Heart right ventricle (tissue), 16 donors: ENCODE data around the gene CCDC124. TPM values are rescaled to one million over a fixed set of nuclear protein-coding genes. Genes with fewer than 3 reads are reported as not detected.

Source experiments
- ATAC-seq, 8 donors: fragments of 200-7000 bp; cut with Tn5 transposase; one replicate each; pipeline ENCODE4 v1.9.1; 2020; ENCODE audit warnings: mild to moderate bottlenecking in 8 of 8, moderate library complexity in 8 of 8, moderate number of reproducible peaks in 1 of 8
- DNase-seq, 2 donors: peaks; one replicate each; pipeline ENCODE4 v3.0.0-alpha.2; 2020
- H3K27ac ChIP-seq, 10 donors: fragments of 200-600 bp; sonication (generic) in 2 of 10; one replicate each; pipeline versions ENCODE4 v1.5.0 to v1.8.0; 2020 to 2022; ENCODE audit warnings: mild to moderate bottlenecking in 3 of 10
- H3K27me3 ChIP-seq, 7 donors: fragments of 200-600 bp; one replicate each; pipeline ENCODE4 v1.8.0; 2021 to 2022; ENCODE audit warnings: mild to moderate bottlenecking in 2 of 7
- H3K36me3 ChIP-seq, 9 donors: fragments of 200-600 bp; sonication (generic) in 1 of 9; one replicate each; pipeline versions ENCODE4 v1.5.0 to v1.8.0; 2020 to 2022; ENCODE audit warnings: mild to moderate bottlenecking in 2 of 9
- H3K4me1 ChIP-seq, 9 donors: fragments of 200-600 bp; sonication (generic) in 1 of 9; one replicate each; pipeline versions ENCODE4 v1.5.0 to v1.8.0; 2020 to 2022; ENCODE audit warnings: mild to moderate bottlenecking in 4 of 9
- H3K4me3 ChIP-seq, 10 donors: fragments of 200-600 bp; sonication (generic) in 2 of 10; one replicate each; pipeline versions ENCODE4 v1.5.0 to v1.8.0; 2020 to 2022; ENCODE audit warnings: mild to moderate bottlenecking in 7 of 10, moderate library complexity in 2 of 10
- H3K9me3 ChIP-seq, 11 donors: fragments of 200-600 bp in 10 of 11; sonication (generic) in 2 of 11; one replicate each; pipeline versions ENCODE4 v1.5.0 to v1.8.0; 2013 to 2022; ENCODE audit warnings: mild to moderate bottlenecking in 2 of 11, control low read depth in 1 of 11, moderate library complexity in 1 of 11
- WGBS, 2 donors: extraction: QIAGEN DNeasy Blood & Tissue Kit; methylation state at CpG; one replicate each; pipeline ENCODE4 v1.1.7; 2013; ENCODE audit warnings: inconsistent platforms in 1 of 2; 5-methylcytosine and 5-hydroxymethylcytosine counted together
- intact Hi-C, 10 donors: fragments of 100-400 bp; cut with DNase I; formaldehyde crosslinking; loops; one replicate each; pipeline versions ENCODE4 v1.11.1 to v1.14.2; 2022
- polyA plus RNA-seq, 2 donors: library from polyadenylated mRNA; stranded (reverse); fragments of 200-250 nt; gene quantifications; one replicate each; pipeline ENCODE4 v1.2.3, GENCODE V29; 2013
- total RNA-seq, 10 donors: library from RNA; stranded (reverse); fragmentation: NEBNext Ultra II Directional in 3 of 10; extraction: Animal tissue kit (Norgen Biotek cat#: 25700) in 3 of 10; gene quantifications; one replicate each; pipeline versions ENCODE4 v1.2.1 to v1.2.4, GENCODE V29; 2021 to 2023
- TF ChIP-seq, protein P1 (sequence below), 9 donors: fragments of 200-600 bp; sonication (generic) in 2 of 9; IDR thresholded peaks; one replicate each; pipeline versions ENCODE4 v1.5.0 to v1.8.0; 2021 to 2022; ENCODE audit warnings: antibody characterized with exemption in 9 of 9, mild to moderate bottlenecking in 5 of 9, moderate library complexity in 1 of 9
- donor health status: Arrhythmogenic right ventricular cardiomyopathy.
- donor health status: ischemic (EF 13 %, LVEDD 7.1; RV severe dilation, severe dysfunction).
- donor health status: healthy with polysubstance abuse.
- donor health status: DM: no; HTN: yes; CAD: no.
- donor health status: DM: no; HTN: no; CAD: no.
- donor health status: ischemic (EF 25% LVEDD 6.9; RV normal size, moderate dysfunction).
- donor health status: ischemic (EF 25% LVEDD 5.7; RV mildly dilated, moderate dysfunction).
- donor health status: healthy.
- donor health status: DM: yes; HTN: yes; CAD: no.
- donor health status: Ischemic cardiomyopathy.
- donor health status: ischemic (EF 35%, LVEDD 5.7; RV mildly dilated, moderate dysfunction).
- donor health status: nonischemic (EF 11% LVEDD 7.7; RV severe dilation, severe dysfunction).
- donor health status: DM: yes; HTN: yes; CAD: no.
- donor health status: PGD.
- donor health status: ischemic (EF 29% LVEDD 5.4; RV normal size, mild dysfunction).
- donor health status: nonischemic (EF 23%, LVEDD 6.1; RV moderate dilation, normal function).

Gene CCDC124
- total and polyA plus RNA-seq, 12 donors: 52.0 to 240 (median 66.2) TPM

GRCh38 chr19:17943274-17944221 is 10.7 kb downstream of the CCDC124 start:
- Histone ChIP-seq H3K27ac (no peak overlapping the region), H3K9me3 (no peaks in the 10 kb centered on the region), H3K27me3 (peaks cover 0 to 5% (median 0%) of the 10 kb centered on the region in 7 donors), H3K4me3 (no peak overlapping the region), H3K36me3 (peaks cover 0 to 51% (median 6%) of the 10 kb centered on the region in 9 donors), H3K4me1 (peaks cover under 1 to 12% (median 6%) of the 10 kb centered on the region in 9 donors)
- intact Hi-C loops: loop anchor here in 5 of 10 donors (5.0 to 10.0 kb wide), 3 partner anchors 111 to 121 kb away; no protein-coding TSS in a partner anchor
- DNase-seq (no peak), ATAC-seq (no peak)
- TF ChIP-seq, protein P1, sequence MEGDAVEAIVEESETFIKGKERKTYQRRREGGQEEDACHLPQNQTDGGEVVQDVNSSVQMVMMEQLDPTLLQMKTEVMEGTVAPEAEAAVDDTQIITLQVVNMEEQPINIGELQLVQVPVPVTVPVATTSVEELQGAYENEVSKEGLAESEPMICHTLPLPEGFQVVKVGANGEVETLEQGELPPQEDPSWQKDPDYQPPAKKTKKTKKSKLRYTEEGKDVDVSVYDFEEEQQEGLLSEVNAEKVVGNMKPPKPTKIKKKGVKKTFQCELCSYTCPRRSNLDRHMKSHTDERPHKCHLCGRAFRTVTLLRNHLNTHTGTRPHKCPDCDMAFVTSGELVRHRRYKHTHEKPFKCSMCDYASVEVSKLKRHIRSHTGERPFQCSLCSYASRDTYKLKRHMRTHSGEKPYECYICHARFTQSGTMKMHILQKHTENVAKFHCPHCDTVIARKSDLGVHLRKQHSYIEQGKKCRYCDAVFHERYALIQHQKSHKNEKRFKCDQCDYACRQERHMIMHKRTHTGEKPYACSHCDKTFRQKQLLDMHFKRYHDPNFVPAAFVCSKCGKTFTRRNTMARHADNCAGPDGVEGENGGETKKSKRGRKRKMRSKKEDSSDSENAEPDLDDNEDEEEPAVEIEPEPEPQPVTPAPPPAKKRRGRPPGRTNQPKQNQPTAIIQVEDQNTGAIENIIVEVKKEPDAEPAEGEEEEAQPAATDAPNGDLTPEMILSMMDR (IDR thresholded peaks at IDR 0.05): no peak
- 76 to 81% methylated on average over 55 to 57 of the region's 57 CpGs for WGBS, 2 donors

- Histone ChIP-seq H3K27me3 (peaks cover 0 to 13% (median 6%) of the 10 kb centered on the region in 7 donors), H3K4me3 (no peak overlapping the region), H3K36me3 (peaks cover 0 to 43% (median 2%) of the 10 kb centered on the region in 9 donors), H3K4me1 (peaks cover 6 to 20% (median 13%) of the 10 kb centered on the region in 9 donors), H3K9me3 (no peaks in the 10 kb centered on the region), H3K27ac (no peak overlapping the region)
- TF ChIP-seq, protein P1 (IDR thresholded peaks at IDR 0.05): no peak
- DNase-seq (no peak), ATAC-seq (no peak)
- intact Hi-C loops: loop anchor here in 5 of 10 donors (5.0 to 10.0 kb wide), 3 partner anchors 110 to 120 kb away; no protein-coding TSS in a partner anchor
- 70 to 80% methylated on average over 4 of the region's 4 CpGs for WGBS, 2 donors
Observed at GRCh38 chr19:17944301-17944700, 11.5 kb downstream of the CCDC124 start.

- WGBS, 2 donors: 18% methylated on average over 29 of the region's 29 CpGs
- Histone ChIP-seq H3K9me3 (no peaks in the 10 kb centered on the region), H3K27ac (peak overlapping the region in 6 of 10 donors; percentile 17 to 82 (median 53)), H3K4me3 (peak overlapping the region; percentile 32 to 92 (median 74)), H3K4me1 (peaks cover 28 to 48% (median 41%) of the 10 kb centered on the region in 9 donors), H3K27me3 (peaks cover 12 to 42% (median 35%) of the 10 kb centered on the region in 7 donors), H3K36me3 (peaks cover 0 to 20% (median 0%) of the 10 kb centered on the region in 9 donors)
- ATAC-seq (peak; percentile 20 to 59 (median 49)), DNase-seq (no peak)
- TF ChIP-seq, protein P1 (IDR thresholded peaks at IDR 0.05): peak in 2 of 9 donors; percentile 5 to 12
- intact Hi-C loops: loop anchor here in 6 of 10 donors (1.0 to 10.0 kb wide), 4 partner anchors 15 to 118 kb away; no protein-coding TSS in a partner anchor
Observed at GRCh38 chr19:17946965-17947784, 14.4 kb downstream of the CCDC124 start.
